Endothelial cell of umbilical vein (primary cell): ENCODE results near the gene TEKTIP1.

Source experiments
- EZH2 ChIP-seq: IDR thresholded peaks from 2 replicates; pipeline ENCODE4 v1.6.1; 2012; ENCODE audit warnings: borderline replicate concordance, low read depth, mild to moderate bottlenecking, moderate library complexity, low read length, inconsistent platforms; ENCODE audit not compliant: severe bottlenecking
- FOS ChIP-seq: IDR thresholded peaks from 2 replicates; pipeline ENCODE4 v1.6.1; 2011; ENCODE audit warnings: mild to moderate bottlenecking, low read length, moderate library complexity, borderline replicate concordance; ENCODE audit not compliant: insufficient read depth
- JUN ChIP-seq: IDR thresholded peaks from 2 replicates; pipeline ENCODE4 v1.6.1; 2011; ENCODE audit warnings: borderline replicate concordance, low read depth; ENCODE audit not compliant: insufficient read length, insufficient read depth
- MAX ChIP-seq: IDR thresholded peaks from 2 replicates; pipeline ENCODE4 v1.6.1; 2011; ENCODE audit not compliant: insufficient read depth, insufficient read length
- POLR2A ChIP-seq: IDR thresholded peaks from 2 replicates; pipeline ENCODE4 v1.6.1; 2012; ENCODE audit warnings: low read depth, mild to moderate bottlenecking, control low read depth, low read length
- POLR2AphosphoS5 ChIP-seq: IDR thresholded peaks from 2 replicates; pipeline ENCODE4 v1.6.1; 2012; ENCODE audit warnings: low read depth, mild to moderate bottlenecking, control low read depth, low read length, moderate library complexity; ENCODE audit not compliant: insufficient read depth
- TF ChIP-seq, protein P1 (sequence below), 2 donors: IDR thresholded peaks; 1 replicate in 1 of 2; 2 replicates in 1 of 2; pipeline ENCODE4 v1.5.1; 2011; ENCODE audit warnings: low read length in 2 of 2, mild to moderate bottlenecking in 2 of 2, moderate library complexity in 2 of 2, control low read depth in 1 of 2, inconsistent platforms in 1 of 2, low read depth in 1 of 2; ENCODE audit not compliant: insufficient read depth in 1 of 2; ENCODE audit errors: extremely low read depth in 1 of 2

- TF ChIP-seq, protein P1, sequence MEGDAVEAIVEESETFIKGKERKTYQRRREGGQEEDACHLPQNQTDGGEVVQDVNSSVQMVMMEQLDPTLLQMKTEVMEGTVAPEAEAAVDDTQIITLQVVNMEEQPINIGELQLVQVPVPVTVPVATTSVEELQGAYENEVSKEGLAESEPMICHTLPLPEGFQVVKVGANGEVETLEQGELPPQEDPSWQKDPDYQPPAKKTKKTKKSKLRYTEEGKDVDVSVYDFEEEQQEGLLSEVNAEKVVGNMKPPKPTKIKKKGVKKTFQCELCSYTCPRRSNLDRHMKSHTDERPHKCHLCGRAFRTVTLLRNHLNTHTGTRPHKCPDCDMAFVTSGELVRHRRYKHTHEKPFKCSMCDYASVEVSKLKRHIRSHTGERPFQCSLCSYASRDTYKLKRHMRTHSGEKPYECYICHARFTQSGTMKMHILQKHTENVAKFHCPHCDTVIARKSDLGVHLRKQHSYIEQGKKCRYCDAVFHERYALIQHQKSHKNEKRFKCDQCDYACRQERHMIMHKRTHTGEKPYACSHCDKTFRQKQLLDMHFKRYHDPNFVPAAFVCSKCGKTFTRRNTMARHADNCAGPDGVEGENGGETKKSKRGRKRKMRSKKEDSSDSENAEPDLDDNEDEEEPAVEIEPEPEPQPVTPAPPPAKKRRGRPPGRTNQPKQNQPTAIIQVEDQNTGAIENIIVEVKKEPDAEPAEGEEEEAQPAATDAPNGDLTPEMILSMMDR (IDR thresholded peaks at IDR 0.05; ENCODE audit: extremely low read depth in 1 of 2, insufficient read depth in 1 of 2, low read depth in 1 of 2, low read length in 2 of 2), result no peak
- TF ChIP-seq JUN (no peak), POLR2AphosphoS5 (no peak), FOS (no peak), POLR2A (no peak), MAX (no peak), EZH2 (no peak)
These were observed 35.9 kb upstream of the TEKTIP1 start for GRCh38 chr19:3503036-3503572.
